K562 (cell line): ENCODE measurements around the gene GRIK3.

Source experiments
- EGR1 ChIP-seq: fragments of 450-650 bp; conservative IDR thresholded peaks from 2 replicates; pipeline ENCODE4 v1.6.1; 2017; ENCODE audit warnings: mild to moderate bottlenecking
- HNRNPH1 ChIP-seq: fragments of 200-400 bp; formaldehyde crosslinking; optimal IDR thresholded peaks from 2 replicates; pipeline ENCODE3; 2017; ENCODE audit warnings: low read depth, mild to moderate bottlenecking, low read length, moderate library complexity
- KDM1A ChIP-seq, 2 experiments: fragments of 450-650 bp; IDR thresholded peaks; 2 replicates each; pipeline ENCODE4 v1.6.1; 2016; ENCODE audit warnings: mild to moderate bottlenecking in 2 of 2
- MAFK ChIP-seq: IDR thresholded peaks from 2 replicates; pipeline ENCODE4 v1.6.1; 2011; ENCODE audit warnings: low read length, improper control_type of control experiment
- MEF2A ChIP-seq: IDR thresholded peaks from 2 replicates; pipeline ENCODE4 v1.6.1; 2011; ENCODE audit warnings: low read depth, mild to moderate bottlenecking, low read length, moderate library complexity; ENCODE audit not compliant: control insufficient read depth
- PHB ChIP-seq: fragments of 250-450 bp; sonication (Bioruptor Pico); IDR thresholded peaks from 2 replicates; pipeline ENCODE4 v1.5.0; 2021
- POLR2A ChIP-seq: fragments of 450-650 bp; conservative IDR thresholded peaks from 2 replicates; pipeline ENCODE4 v1.6.1; 2016
- SAP30 ChIP-seq: fragments of 200-600 bp; sonication (generic); IDR thresholded peaks from 2 replicates; pipeline ENCODE4 v1.6.1; 2012; ENCODE audit warnings: borderline replicate concordance, low read depth, mild to moderate bottlenecking, moderate library complexity, low read length, control low read depth, inconsistent platforms; ENCODE audit not compliant: insufficient read depth, poor library complexity, severe bottlenecking
- SP2 ChIP-seq: IDR thresholded peaks from 2 replicates; pipeline ENCODE4 v1.6.1; 2011; ENCODE audit warnings: mild to moderate bottlenecking, low read depth, low read length, moderate library complexity; ENCODE audit not compliant: poor library complexity, severe bottlenecking; ENCODE audit errors: extremely low read depth
- SRSF9 ChIP-seq: fragments of 200-400 bp; formaldehyde crosslinking; IDR thresholded peaks from 2 replicates; pipeline ENCODE4 v1.6.1; 2017; ENCODE audit warnings: low read depth, low read length, borderline replicate concordance
- TBP ChIP-seq: optimal IDR thresholded peaks from 2 replicates; pipeline ENCODE3; 2011; ENCODE audit warnings: low read depth, low read length, improper control_type of control experiment
- ZKSCAN1 ChIP-seq: fragments of 150-350 bp; IDR thresholded peaks from 2 replicates; pipeline ENCODE4 v1.6.1; 2016; ENCODE audit warnings: low read depth, low read length
- ZNF431 ChIP-seq: sonication (generic); formaldehyde crosslinking; IDR thresholded peaks from 2 replicates; pipeline ENCODE4 v1.8.0; 2022; ENCODE audit warnings: mild to moderate bottlenecking, missing genetic modification reagents
- TF ChIP-seq, protein P1 (sequence below), 3 experiments: IDR thresholded peaks in 2 of 3; conservative IDR thresholded peaks in 1 of 3; 2 replicates each; pipeline ENCODE4 v1.5.1; 2011 to 2012; ENCODE audit warnings: low read length in 3 of 3, mild to moderate bottlenecking in 3 of 3, control low read depth in 2 of 3, improper control_type of control experiment in 1 of 3, inconsistent platforms in 1 of 3, low read depth in 1 of 3, mixed read lengths in 1 of 3, moderate library complexity in 1 of 3; ENCODE audit not compliant: insufficient read depth in 2 of 3

- TF ChIP-seq HNRNPH1 (no peak), SP2 (no peak), POLR2A (no peak), PHB (CRISPR knock-in tag) (no peak), TBP (no peak), ZNF431 (no peak), MAFK (no peak), SAP30 (no peak), SRSF9 (no peak), ZKSCAN1 (no peak), MEF2A (no peak), KDM1A (IDR thresholded peaks at IDR 0.05) (no peak), EGR1 (no peak)
- TF ChIP-seq, protein P1, sequence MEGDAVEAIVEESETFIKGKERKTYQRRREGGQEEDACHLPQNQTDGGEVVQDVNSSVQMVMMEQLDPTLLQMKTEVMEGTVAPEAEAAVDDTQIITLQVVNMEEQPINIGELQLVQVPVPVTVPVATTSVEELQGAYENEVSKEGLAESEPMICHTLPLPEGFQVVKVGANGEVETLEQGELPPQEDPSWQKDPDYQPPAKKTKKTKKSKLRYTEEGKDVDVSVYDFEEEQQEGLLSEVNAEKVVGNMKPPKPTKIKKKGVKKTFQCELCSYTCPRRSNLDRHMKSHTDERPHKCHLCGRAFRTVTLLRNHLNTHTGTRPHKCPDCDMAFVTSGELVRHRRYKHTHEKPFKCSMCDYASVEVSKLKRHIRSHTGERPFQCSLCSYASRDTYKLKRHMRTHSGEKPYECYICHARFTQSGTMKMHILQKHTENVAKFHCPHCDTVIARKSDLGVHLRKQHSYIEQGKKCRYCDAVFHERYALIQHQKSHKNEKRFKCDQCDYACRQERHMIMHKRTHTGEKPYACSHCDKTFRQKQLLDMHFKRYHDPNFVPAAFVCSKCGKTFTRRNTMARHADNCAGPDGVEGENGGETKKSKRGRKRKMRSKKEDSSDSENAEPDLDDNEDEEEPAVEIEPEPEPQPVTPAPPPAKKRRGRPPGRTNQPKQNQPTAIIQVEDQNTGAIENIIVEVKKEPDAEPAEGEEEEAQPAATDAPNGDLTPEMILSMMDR (IDR thresholded peaks at IDR 0.05 in 2 of 3, conservative IDR thresholded peaks at IDR 0.05 in 1 of 3; ENCODE audit: insufficient read depth in 2 of 3, low read depth in 1 of 3, low read length in 3 of 3): no peak
Observed at GRCh38 chr1:36775716-36776115, 258.6 kb downstream of the GRIK3 start.
